HEK293T (cell line): ENCODE results near the gene SMAD6.

Experiments used
- BHLHE40 ChIP-seq: fragments of 450-650 bp; IDR thresholded peaks from 2 replicates; pipeline ENCODE4 v1.6.1; 2016; ENCODE audit warnings: mild to moderate bottlenecking, moderate library complexity, borderline replicate concordance
- CTBP1 ChIP-seq: fragments of 450-650 bp; IDR thresholded peaks from 2 replicates; pipeline ENCODE4 v1.6.1; 2016; ENCODE audit warnings: borderline replicate concordance
- ELF4 ChIP-seq: fragments of 450-650 bp; IDR thresholded peaks from 2 replicates; pipeline ENCODE4 v1.6.1; 2017; ENCODE audit warnings: antibody characterized with exemption
- FOXA1 ChIP-seq: fragments of 450-650 bp; IDR thresholded peaks from 2 replicates; pipeline ENCODE4 v1.6.1; 2016; ENCODE audit warnings: mild to moderate bottlenecking
- FOXK2 ChIP-seq: fragments of 450-650 bp; IDR thresholded peaks from 2 replicates; pipeline ENCODE4 v1.6.1; 2016; ENCODE audit warnings: mild to moderate bottlenecking
- FOXM1 ChIP-seq: fragments of 450-650 bp; IDR thresholded peaks from 2 replicates; pipeline ENCODE4 v1.6.1; 2017; ENCODE audit warnings: mild to moderate bottlenecking, borderline replicate concordance
- L3MBTL2 ChIP-seq: fragments of 450-650 bp; conservative IDR thresholded peaks from 2 replicates; pipeline ENCODE4 v1.6.1; 2016; ENCODE audit warnings: mild to moderate bottlenecking
- NFRKB ChIP-seq: fragments of 450-650 bp; IDR thresholded peaks from 2 replicates; pipeline ENCODE4 v1.6.1; 2016; ENCODE audit warnings: mild to moderate bottlenecking, moderate library complexity
- PKNOX1 ChIP-seq: fragments of 450-650 bp; IDR thresholded peaks from 2 replicates; pipeline ENCODE4 v1.6.1; 2016
- SP1 ChIP-seq: fragments of 450-650 bp; IDR thresholded peaks from 2 replicates; pipeline ENCODE4 v1.6.1; 2017
- SUZ12 ChIP-seq: fragments of 450-650 bp; IDR thresholded peaks from 2 replicates; pipeline ENCODE4 v1.6.1; 2016; ENCODE audit warnings: mild to moderate bottlenecking
- TARDBP ChIP-seq: fragments of 450-650 bp; IDR thresholded peaks from 2 replicates; pipeline ENCODE4 v1.6.1; 2016
- ZNF384 ChIP-seq: fragments of 450-650 bp; IDR thresholded peaks from 2 replicates; pipeline ENCODE4 v1.6.1; 2016

- TF ChIP-seq SUZ12 (no peak), SP1 (no peak), NFRKB (no peak), BHLHE40 (no peak), ZNF384 (no peak), TARDBP (no peak), FOXK2 (no peak), L3MBTL2 (no peak), CTBP1 (no peak), ELF4 (no peak), FOXA1 (no peak), FOXM1 (no peak), PKNOX1 (no peak)
These were observed 3.5 kb downstream of the SMAD6 start for GRCh38 chr15:66705277-66706146.
